Type B pancreatic cell (in vitro differentiated cells): ENCODE results near the gene RAB26. TPM values are rescaled to one million over a fixed set of nuclear protein-coding genes. Genes with fewer than 3 reads are reported as not detected.

Experiments
- DNase-seq: peaks from one replicate; pipeline ENCODE4 v3.0.0; 2021; ENCODE audit warnings: mixed read lengths; ENCODE audit not compliant: unreplicated experiment; ENCODE audit errors: extremely low spot score
- H3K27ac Mint-ChIP-seq: 2 replicates; pipeline ENCODE4 v1.8.0; 2021; ENCODE audit warnings: mild to moderate bottlenecking, mixed read lengths
- H3K27me3 Mint-ChIP-seq: 2 replicates; pipeline ENCODE4 v1.8.0; 2021; ENCODE audit warnings: mixed read lengths
- H3K36me3 Mint-ChIP-seq: 2 replicates; pipeline ENCODE4 v1.8.0; 2021; ENCODE audit warnings: mixed read lengths
- H3K4me1 Mint-ChIP-seq: one replicate; pipeline ENCODE4 v1.8.0; 2021; ENCODE audit warnings: mixed read lengths; ENCODE audit not compliant: unreplicated experiment
- H3K4me3 Mint-ChIP-seq: 2 replicates; pipeline ENCODE4 v1.8.0; 2021; ENCODE audit warnings: mild to moderate bottlenecking, mixed read lengths
- H3K9me3 Mint-ChIP-seq: 2 replicates; pipeline ENCODE4 v1.8.0; 2021; ENCODE audit warnings: mixed read lengths
- CTCF ChIP-seq: fragments of 200-600 bp; sonication (generic); conservative IDR thresholded peaks from 2 replicates; pipeline ENCODE4 v1.5.0; 2021; ENCODE audit warnings: antibody characterized with exemption, mild to moderate bottlenecking
- total RNA-seq: library from RNA; stranded (reverse); gene quantifications from 2 replicates; pipeline ENCODE4 v1.2.1, GENCODE V29; 2021; ENCODE audit warnings: low replicate concordance

RAB26 gene
- total RNA-seq, 1 donor from 2014 or later: 7.4 TPM

GRCh38 chr16:2172688-2173335 is 24.4 kb downstream of the RAB26 start:
- no peak for TF ChIP-seq CTCF
- H3K27me3 Mint-ChIP-seq: no peaks in the 10 kb centered on the region
- H3K4me3 Mint-ChIP-seq: no peak overlapping the region
- H3K36me3 Mint-ChIP-seq: peaks cover 4% of the 10 kb centered on the region
- no peak for DNase-seq
- no peaks in the 10 kb centered on the region for H3K9me3 Mint-ChIP-seq
- H3K27ac Mint-ChIP-seq: no peak overlapping the region
- H3K4me1 Mint-ChIP-seq: no peaks in the 10 kb centered on the region

GRCh38 chr16:2173366-2173765 is 24.9 kb downstream of the RAB26 start:
- Mint-ChIP-seq H3K4me3 (no peak overlapping the region), H3K27ac (no peak overlapping the region), H3K27me3 (no peaks in the 10 kb centered on the region), H3K9me3 (no peaks in the 10 kb centered on the region), H3K4me1 (no peaks in the 10 kb centered on the region), H3K36me3 (peaks cover 4% of the 10 kb centered on the region)
- TF ChIP-seq CTCF: no peak
- no peak for DNase-seq

- no peak for DNase-seq
- no peaks in the 10 kb centered on the region for H3K4me1 Mint-ChIP-seq
- H3K27me3 Mint-ChIP-seq: no peaks in the 10 kb centered on the region
- H3K36me3 Mint-ChIP-seq: peaks cover 4% of the 10 kb centered on the region
- H3K9me3 Mint-ChIP-seq: no peaks in the 10 kb centered on the region
- no peak overlapping the region for H3K27ac Mint-ChIP-seq
- no peak for TF ChIP-seq CTCF
- no peak overlapping the region for H3K4me3 Mint-ChIP-seq
Observed at GRCh38 chr16:2173916-2174315, 25.5 kb downstream of the RAB26 start.

GRCh38 chr16:2174396-2175131 is 26.1 kb downstream of the RAB26 start:
- TF ChIP-seq CTCF: no peak
- no peaks in the 10 kb centered on the region for H3K27me3 Mint-ChIP-seq
- H3K27ac Mint-ChIP-seq: no peak overlapping the region
- peaks cover 4% of the 10 kb centered on the region for H3K36me3 Mint-ChIP-seq
- DNase-seq: no peak
- no peak overlapping the region for H3K4me3 Mint-ChIP-seq
- H3K9me3 Mint-ChIP-seq: no peaks in the 10 kb centered on the region
- H3K4me1 Mint-ChIP-seq: no peaks in the 10 kb centered on the region

GRCh38 chr16:2175454-2175853 is 27.0 kb downstream of the RAB26 start:
- TF ChIP-seq CTCF: no peak
- Mint-ChIP-seq H3K27ac (no peak overlapping the region), H3K27me3 (no peaks in the 10 kb centered on the region), H3K4me3 (no peak overlapping the region), H3K4me1 (no peaks in the 10 kb centered on the region), H3K9me3 (no peaks in the 10 kb centered on the region), H3K36me3 (peaks cover 4% of the 10 kb centered on the region)
- no peak for DNase-seq
